LNCAP (cell line): ENCODE measurements around the gene ABCB10.

ENCODE experiments used
- CTCF ChIP-seq: fragments of 450-650 bp; IDR thresholded peaks from 2 replicates; pipeline ENCODE4 v1.5.1; 2017; ENCODE audit warnings: mild to moderate bottlenecking

Gene ABCB10

GRCh38 chr1:229487181-229487580 lies 71.3 kb downstream of the ABCB10 start:
- TF ChIP-seq CTCF: no peak

GRCh38 chr1:229485318-229485717 lies 73.2 kb downstream of the ABCB10 start:
- no peak for TF ChIP-seq CTCF

GRCh38 chr1:229482511-229482910 lies 76.0 kb downstream of the ABCB10 start:
- TF ChIP-seq CTCF: no peak

GRCh38 chr1:229480495-229480894 lies 78.0 kb downstream of the ABCB10 start:
- no peak for TF ChIP-seq CTCF

- no peak for TF ChIP-seq CTCF
Measured at GRCh38 chr1:229479660-229480399, 78.7 kb downstream of the ABCB10 start.

GRCh38 chr1:229478852-229479251 lies 79.7 kb downstream of the ABCB10 start:
- no peak for TF ChIP-seq CTCF

- no peak for TF ChIP-seq CTCF
Measured at GRCh38 chr1:229474509-229474908, 84.0 kb downstream of the ABCB10 start.

GRCh38 chr1:229471175-229471574 lies 87.3 kb downstream of the ABCB10 start:
- no peak for TF ChIP-seq CTCF
